H1 (cell line): ENCODE measurements around the gene BBIP1. TPM values are rescaled to one million over a fixed set of nuclear protein-coding genes. Genes with fewer than 3 reads are reported as not detected.

Experiments used
- BACH1 ChIP-seq: IDR thresholded peaks from 2 replicates; pipeline ENCODE4 v1.6.1; 2012; ENCODE audit warnings: low read length, improper control_type of control experiment
- BCL11A ChIP-seq, 2 experiments: IDR thresholded peaks; one replicate each; pipeline ENCODE4 v1.6.1; 2011; ENCODE audit warnings: low read depth in 2 of 2, low read length in 2 of 2, mild to moderate bottlenecking in 2 of 2
- CBX5 ChIP-seq: fragments of 300-800, 300-1000 bp; sonication (generic); IDR thresholded peaks from 2 replicates; pipeline ENCODE4 v1.7.1; 2016; ENCODE audit warnings: antibody characterized with exemption, low read length, low read depth
- CBX8 ChIP-seq: fragments of 300-800, 300-1000 bp; sonication (generic); IDR thresholded peaks from 2 replicates; pipeline ENCODE4 v1.7.1; 2016; ENCODE audit warnings: low read depth, low read length, borderline replicate concordance
- CHD1 ChIP-seq: IDR thresholded peaks from 2 replicates; pipeline ENCODE4 v1.6.1; 2012; ENCODE audit warnings: low read depth, low read length, improper control_type of control experiment
- CREB1 ChIP-seq: IDR thresholded peaks from 2 replicates; pipeline ENCODE4 v1.6.1; 2012; ENCODE audit warnings: inconsistent platforms
- CTBP2 ChIP-seq: IDR thresholded peaks from 2 replicates; pipeline ENCODE4 v1.7.0; 2011; ENCODE audit warnings: borderline replicate concordance, mild to moderate bottlenecking, moderate library complexity, mixed read lengths, low read length; ENCODE audit not compliant: insufficient read depth, insufficient read length
- KDM1A ChIP-seq: fragments of 200-600, 300-600 bp; sonication (generic); IDR thresholded peaks from 2 replicates; pipeline ENCODE4 v1.7.1; 2016; ENCODE audit warnings: mild to moderate bottlenecking, low read length, borderline replicate concordance
- KDM4A ChIP-seq: IDR thresholded peaks from one replicate; pipeline ENCODE4 v1.7.1; 2012; ENCODE audit warnings: low read depth, mild to moderate bottlenecking, moderate library complexity, low read length, inconsistent platforms; ENCODE audit not compliant: severe bottlenecking
- NANOG ChIP-seq: IDR thresholded peaks from 2 replicates; pipeline ENCODE4 v1.6.1; 2011; ENCODE audit warnings: low read length, low read depth, mild to moderate bottlenecking, inconsistent platforms; ENCODE audit not compliant: insufficient read depth, poor library complexity, severe bottlenecking
- NRF1 ChIP-seq: IDR thresholded peaks from 2 replicates; pipeline ENCODE4 v1.6.1; 2011; ENCODE audit warnings: mild to moderate bottlenecking, low read depth, low read length, improper control_type of control experiment
- POU5F1 ChIP-seq: IDR thresholded peaks from 2 replicates; pipeline ENCODE4 v1.6.1; 2011; ENCODE audit warnings: low read depth, mild to moderate bottlenecking, low read length, moderate library complexity
- RAD21 ChIP-seq, 2 experiments: IDR thresholded peaks in 1 of 2; conservative IDR thresholded peaks in 1 of 2; 2 replicates each; pipeline ENCODE4 v1.6.1; 2011; ENCODE audit warnings: low read depth in 2 of 2, low read length in 2 of 2, improper control_type of control experiment in 1 of 2, inconsistent platforms in 1 of 2, mild to moderate bottlenecking in 1 of 2, moderate library complexity in 1 of 2
- RNF2 ChIP-seq: fragments of 200-900, 300-1000 bp; sonication (generic); IDR thresholded peaks from 2 replicates; pipeline ENCODE4 v1.7.1; 2016; ENCODE audit warnings: borderline replicate concordance, low read depth, mild to moderate bottlenecking, antibody characterized with exemption, low read length; ENCODE audit not compliant: poor library complexity, severe bottlenecking; ENCODE audit errors: missing control alignments
- RXRA ChIP-seq: IDR thresholded peaks from 2 replicates; pipeline ENCODE4 v1.6.1; 2011; ENCODE audit warnings: low read depth, mild to moderate bottlenecking, low read length, moderate library complexity; ENCODE audit not compliant: insufficient read depth
- SAP30 ChIP-seq: fragments of 300-600 bp; sonication (generic); IDR thresholded peaks from 2 replicates; pipeline ENCODE4 v1.7.1; 2012; ENCODE audit warnings: low read length, moderate library complexity, mild to moderate bottlenecking, inconsistent platforms; ENCODE audit not compliant: insufficient read depth, insufficient replicate concordance
- SP1 ChIP-seq: IDR thresholded peaks from 2 replicates; pipeline ENCODE4 v1.6.1; 2011; ENCODE audit warnings: low read depth, low read length
- SP4 ChIP-seq: IDR thresholded peaks from 2 replicates; pipeline ENCODE4 v1.6.1; 2012; ENCODE audit warnings: low read length, inconsistent platforms
- TAF1 ChIP-seq: IDR thresholded peaks from 2 replicates; pipeline ENCODE4 v1.6.1; 2011; ENCODE audit warnings: mild to moderate bottlenecking, low read depth, low read length
- TAF7 ChIP-seq: optimal IDR thresholded peaks from 2 replicates; pipeline ENCODE3; 2011; ENCODE audit warnings: low read depth, mild to moderate bottlenecking, inconsistent platforms, low read length, moderate library complexity, borderline replicate concordance
- YY1 ChIP-seq: IDR thresholded peaks from 2 replicates; pipeline ENCODE4 v1.6.1; 2011; ENCODE audit warnings: low read depth, mild to moderate bottlenecking, low read length
- polyA plus RNA-seq, 7 experiments: library from polyadenylated mRNA; depleted of rRNA in 3 of 7; stranded (reverse) in 5 of 7; unstranded in 2 of 7; fragments of >200 nt in 5 of 7; fragments of 200-250 nt in 2 of 7; gene quantifications; 1 replicate in 5 of 7; 2 replicates in 1 of 7; 4 replicates in 1 of 7; pipeline versions ENCODE4 v1.2.1 to v1.2.3, GENCODE V29; 2011 to 2013; ENCODE audit warnings: missing spikeins in 2 of 7, mixed read lengths in 2 of 7
- total RNA-seq: library from RNA; stranded (reverse); fragmentation: NEBNext Ultra II Directional; extraction: Animal tissue kit (Norgen Biotek cat#: 25700); gene quantifications from 2 replicates; pipeline ENCODE4 v1.2.1, GENCODE V29; 2021
- TF ChIP-seq, protein P1 (sequence below): IDR thresholded peaks from 2 replicates; pipeline ENCODE4 v1.6.1; 2012; ENCODE audit warnings: inconsistent platforms
- TF ChIP-seq, protein P2 (sequence below): IDR thresholded peaks from 2 replicates; pipeline ENCODE4 v1.6.1; 2012; ENCODE audit warnings: inconsistent platforms

The BBIP1 gene
- total and polyA plus RNA-seq, 2 of the 8 experiments (the other 6 are each of a cell fraction or from before 2014, with no cell fraction given): 8.8 to 19.6 TPM

DNA sequence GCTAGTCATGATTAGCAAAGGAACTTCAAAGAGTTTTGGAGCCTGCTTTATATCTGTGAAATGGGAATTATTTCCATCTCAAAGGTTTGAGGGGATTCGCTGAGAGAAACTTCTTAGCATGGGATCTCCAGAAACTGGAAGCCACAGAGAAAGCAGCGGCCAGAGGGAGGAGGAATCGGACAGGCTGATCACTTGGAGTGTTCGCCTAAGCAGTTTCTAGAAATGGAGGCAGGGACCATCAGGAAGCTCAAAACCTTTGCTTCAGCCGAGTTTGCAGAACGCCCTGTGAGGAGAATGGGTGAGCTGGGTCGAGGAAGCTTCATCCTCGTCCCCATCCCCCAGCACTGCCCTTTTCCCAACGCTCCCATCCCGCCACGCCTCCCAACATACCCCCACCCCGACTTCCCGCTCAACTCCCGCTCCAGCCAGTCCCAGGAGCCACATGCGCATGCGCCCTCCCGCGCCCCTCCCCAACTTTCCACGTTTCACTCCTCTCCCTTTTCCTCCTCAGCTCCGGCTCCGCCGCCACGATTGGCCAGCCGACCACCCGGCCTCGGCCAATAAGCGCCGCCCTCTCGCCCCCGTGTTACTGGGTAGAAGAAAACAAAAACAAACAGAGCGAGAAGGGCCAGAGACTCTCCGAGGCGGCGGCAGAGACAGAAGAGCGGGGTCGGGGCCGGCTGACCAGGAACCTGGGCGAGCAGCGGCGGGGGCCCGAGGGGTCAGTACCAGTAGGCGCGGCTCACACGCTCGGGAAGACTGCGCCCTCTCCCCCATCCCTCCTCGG is 47.5 kb downstream of the BBIP1 start, which contains the start of gene PDCD4 (continued):
- TF ChIP-seq, protein P1, sequence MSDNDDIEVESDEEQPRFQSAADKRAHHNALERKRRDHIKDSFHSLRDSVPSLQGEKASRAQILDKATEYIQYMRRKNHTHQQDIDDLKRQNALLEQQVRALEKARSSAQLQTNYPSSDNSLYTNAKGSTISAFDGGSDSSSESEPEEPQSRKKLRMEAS: peak; percentile 90
- TF ChIP-seq TAF1 (peak; percentile 85), SP1 (peak; percentile 73), KDM4A (no peak), RXRA (no peak), NANOG (no peak), YY1 (no peak; the same call in 1 of the 2 replicates), BACH1 (no peak), RAD21 (IDR thresholded peaks at IDR 0.05 in 1 of 2, conservative IDR thresholded peaks at IDR 0.05 in 1 of 2; ENCODE audit: low read depth in 2 of 2, low read length in 2 of 2) (no peak), CREB1 (no peak), TAF7 (no peak), RNF2 (no peak), KDM1A (0 out of 2 replicates have a peak, but pooled peaks have one; percentile 36), POU5F1 (no peak), NRF1 (peak; percentile 73), CBX5 (no peak), SP4 (no peak), CTBP2 (no peak), CBX8 (no peak), SAP30 (no peak), CHD1 (no peak), BCL11A (IDR thresholded peaks at IDR 0.05; ENCODE audit: low read depth in 2 of 2, low read length in 2 of 2) (no peak)
- TF ChIP-seq, protein P2, sequence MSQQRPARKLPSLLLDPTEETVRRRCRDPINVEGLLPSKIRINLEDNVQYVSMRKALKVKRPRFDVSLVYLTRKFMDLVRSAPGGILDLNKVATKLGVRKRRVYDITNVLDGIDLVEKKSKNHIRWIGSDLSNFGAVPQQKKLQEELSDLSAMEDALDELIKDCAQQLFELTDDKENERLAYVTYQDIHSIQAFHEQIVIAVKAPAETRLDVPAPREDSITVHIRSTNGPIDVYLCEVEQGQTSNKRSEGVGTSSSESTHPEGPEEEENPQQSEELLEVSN: peak; percentile 93
